Epithelial cell of prostate (primary cell): ENCODE measurements around the gene THPO.

Experiments
- DNase-seq: peaks from one replicate; pipeline ENCODE4 v3.0.0-alpha.2; 2011; ENCODE audit warnings: low read depth, low spot score
- H3K27ac ChIP-seq: fragments of 450-650 bp; 2 replicates; pipeline ENCODE4 v1.5.1; 2017; ENCODE audit warnings: mild to moderate bottlenecking

The THPO gene

DNA sequence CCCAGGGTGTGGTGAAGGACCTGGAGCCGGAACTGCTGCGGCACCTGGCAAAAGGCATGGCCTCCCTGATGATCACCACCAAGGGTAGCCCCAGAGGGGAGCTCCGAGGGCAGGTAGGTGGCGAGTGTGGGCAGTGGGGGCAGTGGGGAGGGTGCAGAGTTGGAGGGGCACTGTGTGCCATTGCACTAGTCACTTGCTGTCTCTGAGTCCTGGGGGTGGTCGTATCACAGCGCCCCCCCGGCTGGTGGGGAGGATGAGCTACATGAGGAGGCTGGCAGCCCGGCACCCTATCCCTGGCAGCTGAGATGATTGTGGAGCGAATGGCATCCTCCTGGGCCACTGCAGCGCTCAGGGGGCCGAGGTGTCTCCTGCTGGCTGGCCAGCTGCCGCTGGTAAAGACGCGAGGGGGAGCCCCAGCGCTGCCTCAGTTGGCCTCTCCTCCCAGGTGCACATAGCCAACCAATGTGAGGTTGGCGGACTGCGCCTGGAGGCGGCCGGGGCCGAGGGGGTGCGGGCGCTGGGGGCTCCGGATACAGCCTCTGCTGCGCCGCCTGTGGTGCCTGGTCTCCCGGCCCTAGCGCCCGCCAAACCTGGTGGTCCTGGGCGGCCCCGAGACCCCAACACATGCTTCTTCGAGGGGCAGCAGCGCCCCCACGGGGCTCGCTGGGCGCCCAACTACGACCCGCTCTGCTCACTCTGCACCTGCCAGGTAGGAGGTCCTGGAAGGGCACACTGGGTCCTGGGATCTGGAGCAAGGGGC lies 8.2 kb upstream of the THPO start:
- DNase-seq: no peak
- no peak overlapping the region for H3K27ac ChIP-seq

DNA sequence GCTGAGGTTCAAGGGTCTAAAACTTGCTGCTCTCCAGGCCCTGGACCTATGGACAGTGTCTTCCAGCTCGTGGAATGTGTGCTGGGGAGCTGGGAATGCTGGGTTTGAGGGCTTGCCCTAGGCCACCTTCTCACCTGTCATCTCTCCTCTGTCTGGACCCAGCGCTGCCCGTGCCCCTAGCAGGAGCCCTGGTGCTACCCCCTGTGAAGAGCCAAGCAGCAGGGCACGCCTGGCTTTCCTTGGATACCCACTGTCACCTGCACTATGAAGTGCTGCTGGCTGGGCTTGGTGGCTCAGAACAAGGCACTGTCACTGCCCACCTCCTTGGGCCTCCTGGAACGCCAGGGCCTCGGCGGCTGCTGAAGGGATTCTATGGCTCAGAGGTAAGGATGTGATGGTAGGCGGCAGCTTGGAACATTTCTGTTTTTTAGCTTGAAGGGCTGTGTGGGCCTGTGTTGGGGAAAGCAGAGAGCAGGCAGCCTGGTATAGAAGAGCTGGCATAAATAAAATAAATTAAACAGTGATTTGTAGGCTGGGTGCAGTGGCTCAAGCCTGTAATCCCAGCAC lies 6.9 kb upstream of the THPO start:
- DNase-seq: no peak
- no peak overlapping the region for H3K27ac ChIP-seq

- DNase-seq: no peak
- no peak overlapping the region for H3K27ac ChIP-seq
These were observed 6.3 kb upstream of the THPO start for GRCh38 chr3:184384342-184384741.

- no peak for DNase-seq
These were observed 5.2 kb upstream of the THPO start for GRCh38 chr3:184383033-184383740.

GRCh38 chr3:184382326-184383032 lies 4.5 kb upstream of the THPO start:
- no peak overlapping the region for H3K27ac ChIP-seq

More at GRCh38 chr3:184383033-184383740, 5.2 kb upstream of the THPO start:
- H3K27ac ChIP-seq: no peak overlapping the region

DNA sequence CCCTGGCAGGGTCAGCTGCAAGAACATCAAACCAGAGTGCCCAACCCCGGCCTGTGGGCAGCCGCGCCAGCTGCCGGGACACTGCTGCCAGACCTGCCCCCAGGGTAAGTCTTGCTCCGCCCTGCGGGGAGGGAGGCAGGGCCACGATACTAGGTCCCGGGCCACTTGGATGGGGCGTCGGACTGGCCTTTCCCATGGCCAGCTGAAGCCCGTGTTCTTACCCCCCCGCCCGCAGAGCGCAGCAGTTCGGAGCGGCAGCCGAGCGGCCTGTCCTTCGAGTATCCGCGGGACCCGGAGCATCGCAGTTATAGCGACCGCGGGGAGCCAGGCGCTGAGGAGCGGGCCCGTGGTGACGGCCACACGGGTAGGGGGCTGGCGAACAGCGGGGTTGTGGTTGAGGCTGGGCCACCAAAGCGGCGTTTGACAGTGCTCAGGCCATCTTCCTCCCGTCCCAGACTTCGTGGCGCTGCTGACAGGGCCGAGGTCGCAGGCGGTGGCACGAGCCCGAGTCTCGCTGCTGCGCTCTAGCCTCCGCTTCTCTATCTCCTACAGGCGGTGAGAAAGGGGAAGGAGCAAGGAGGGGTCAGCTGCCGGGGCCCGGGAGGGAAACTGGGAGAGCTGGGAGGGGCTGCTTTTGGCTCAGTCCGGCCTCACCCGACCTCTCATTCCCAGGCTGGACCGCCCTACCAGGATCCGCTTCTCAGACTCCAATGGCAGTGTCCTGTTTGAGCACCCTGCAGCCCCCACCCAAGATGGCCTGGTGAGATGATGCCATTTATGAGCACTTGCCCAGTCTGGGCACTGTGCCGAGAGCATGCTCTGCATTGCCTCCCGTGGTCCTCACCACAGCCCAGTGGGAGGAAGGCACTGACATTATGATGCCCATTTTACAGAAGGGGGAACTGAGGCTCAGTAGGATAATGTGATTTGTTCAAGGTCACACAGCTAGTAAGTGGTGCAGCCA lies 3.5 kb upstream of the THPO start:
- DNase-seq: no peak
- H3K27ac ChIP-seq: no peak overlapping the region

More at GRCh38 chr3:184382326-184383032, 4.5 kb upstream of the THPO start:
- no peak for DNase-seq

GRCh38 chr3:184380627-184381260 lies 2.7 kb upstream of the THPO start:
- DNase-seq: no peak
- no peak overlapping the region for H3K27ac ChIP-seq

DNA sequence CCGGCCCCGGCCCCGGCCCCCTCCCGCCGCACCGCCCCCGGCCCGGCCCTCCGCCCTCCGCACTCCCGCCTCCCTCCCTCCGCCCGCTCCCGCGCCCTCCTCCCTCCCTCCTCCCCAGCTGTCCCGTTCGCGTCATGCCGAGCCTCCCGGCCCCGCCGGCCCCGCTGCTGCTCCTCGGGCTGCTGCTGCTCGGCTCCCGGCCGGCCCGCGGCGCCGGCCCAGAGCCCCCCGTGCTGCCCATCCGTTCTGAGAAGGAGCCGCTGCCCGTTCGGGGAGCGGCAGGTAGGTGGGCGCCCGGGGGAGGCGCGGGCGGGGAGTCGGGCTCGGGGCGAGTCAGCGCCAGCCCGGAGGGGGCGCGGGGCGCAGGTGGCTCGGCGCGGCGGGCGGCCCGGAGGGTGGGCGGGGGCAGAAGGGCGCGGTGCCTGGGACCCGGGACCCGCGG lies 2.2 kb upstream of the THPO start:
- H3K27ac ChIP-seq: no peak overlapping the region
- DNase-seq: no peak

GRCh38 chr3:184379358-184380184 lies 1.6 kb upstream of the THPO start, which contains the start of gene CHRD:
CHRD (plus strand) TSS chr3:184380054; CDS start chr3:184380319, 265 bp downstream.
- no peak within 1 kb of the TSS for H3K27ac ChIP-seq
- DNase-seq: no peak

- no peak for DNase-seq
These were observed 797 bp upstream of the THPO start for GRCh38 chr3:184378651-184379357.

DNA sequence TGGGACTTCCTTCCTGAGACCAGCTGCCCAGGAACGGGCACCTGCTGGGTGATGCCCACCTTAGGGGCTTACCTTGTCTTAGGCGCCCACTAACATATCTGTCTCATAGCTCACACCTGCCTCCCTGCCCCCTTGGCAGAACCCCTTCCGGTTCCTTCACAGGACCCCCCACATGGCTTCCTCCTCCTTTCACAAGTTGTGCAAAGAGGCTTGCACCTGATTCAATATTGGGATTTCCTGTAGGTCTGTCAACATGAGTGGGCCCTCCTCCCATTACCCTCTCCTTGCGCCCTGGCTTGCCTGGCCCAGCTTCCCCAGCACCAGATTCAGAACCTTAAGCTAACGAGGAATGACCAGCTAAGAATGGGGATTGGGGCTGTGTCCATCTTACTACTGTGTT lies 633 bp downstream of the THPO start:
- no peak for DNase-seq
- no peak overlapping the region for H3K27ac ChIP-seq

More at GRCh38 chr3:184378651-184379357, 797 bp upstream of the THPO start:
- no peak overlapping the region for H3K27ac ChIP-seq

- DNase-seq: no peak
- no peak overlapping the region for H3K27ac ChIP-seq
These were observed 2.1 kb downstream of the THPO start for GRCh38 chr3:184375747-184376461.

- no peak overlapping the region for H3K27ac ChIP-seq
- no peak for DNase-seq
These were observed 4.6 kb downstream of the THPO start for GRCh38 chr3:184373422-184373821.

GRCh38 chr3:184372911-184373310 lies 5.1 kb downstream of the THPO start:
- no peak overlapping the region for H3K27ac ChIP-seq
- no peak for DNase-seq

DNA sequence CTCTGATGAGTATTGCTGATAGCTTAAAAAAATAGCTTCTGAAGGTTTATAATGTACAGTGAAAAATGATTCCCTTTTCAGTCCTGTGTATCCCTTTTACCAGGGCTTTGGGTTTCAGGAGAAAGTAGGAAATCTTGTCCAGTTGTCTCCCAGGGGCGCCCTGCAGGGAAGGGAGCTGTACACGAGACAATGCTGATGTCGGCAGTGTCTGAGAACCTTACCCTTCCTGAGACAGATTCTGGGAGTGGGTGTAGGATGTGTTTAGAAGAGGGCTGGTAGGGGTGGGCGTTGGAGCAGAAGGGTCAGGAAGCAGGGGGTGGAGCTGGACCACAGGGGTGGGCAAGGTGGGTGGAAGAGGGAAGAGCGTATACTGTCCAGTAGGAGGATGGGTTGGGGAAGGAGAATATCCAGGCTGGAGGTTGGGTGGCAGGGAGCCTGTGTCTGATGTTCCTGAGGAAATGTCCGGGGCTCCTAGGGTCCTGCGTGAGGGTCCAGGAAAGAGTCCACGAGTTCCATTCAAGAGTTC lies 5.6 kb downstream of the THPO start:
- DNase-seq: no peak
- no peak overlapping the region for H3K27ac ChIP-seq

- H3K27ac ChIP-seq: no peak overlapping the region
These were observed 6.4 kb downstream of the THPO start for GRCh38 chr3:184371570-184372018.

More at GRCh38 chr3:184371570-184372018, 6.4 kb downstream of the THPO start:
- DNase-seq: peak; percentile 60
